ENCODE data around the gene CHID1. TPM values are rescaled to one million over a fixed set of nuclear protein-coding genes. Genes with fewer than 3 reads are reported as not detected.

CHID1 gene
- total and polyA plus RNA-seq, 9 of the 15 experiments (the other 6 are each of a cell fraction or from before 2014, with no cell fraction given) = 15.1 to 108 (median 39.8) TPM

GRCh38 chr11:838441-839279 lies 72.0 kb downstream of the CHID1 start (continued):
- TF ChIP-seq HOMEZ (CRISPR knock-in tag; IDR thresholded peaks at IDR 0.05) = no peak
- TF ChIP-seq RBFOX2 (IDR thresholded peaks at IDR 0.05; ENCODE audit: low read depth, low read length) = peak; percentile 17
- no peak for TF ChIP-seq NUFIP1 (IDR thresholded peaks at IDR 0.05; ENCODE audit: partially characterized antibody)
- TF ChIP-seq MYNN (IDR thresholded peaks at IDR 0.05) = no peak; the same call in 1 of the 2 replicates
- no peak for TF ChIP-seq MYNN (CRISPR knock-in tag; IDR thresholded peaks at IDR 0.05)
- TF ChIP-seq CHD7 (IDR thresholded peaks at IDR 0.05; ENCODE audit: low read depth, low read length) = peak; percentile 39
- no peak for TF ChIP-seq RFX1 (IDR thresholded peaks at IDR 0.05)
- no peak for TF ChIP-seq BACH1 (tag; IDR thresholded peaks at IDR 0.05)
- TF ChIP-seq SMARCA4 (IDR thresholded peaks at IDR 0.05) = no peak
- peak in 1 of 3 experiments; percentile 24 for TF ChIP-seq YY1 (IDR thresholded peaks at IDR 0.05; ENCODE audit: borderline replicate concordance in 1 of 3, control insufficient read depth in 1 of 3, extremely low read depth in 1 of 3, insufficient read depth in 3 of 3, insufficient read length in 1 of 3, insufficient replicate concordance in 2 of 3, low read depth in 1 of 3, low read length in 2 of 3)
- TF ChIP-seq ZNF124 (CRISPR knock-in tag; IDR thresholded peaks at IDR 0.05) = no peak
- no peak for TF ChIP-seq CHD2 (IDR thresholded peaks at IDR 0.05; ENCODE audit: low read depth, low read length)
- peak; percentile 25; the same call in 1 of the 2 replicates for TF ChIP-seq POLR2G (IDR thresholded peaks at IDR 0.05; ENCODE audit: low read depth, low read length)
- TF ChIP-seq ZC3H4 (CRISPR knock-in tag; IDR thresholded peaks at IDR 0.05; ENCODE audit: borderline replicate concordance) = peak; percentile 40; the same call in 1 of the 2 replicates
